ENCODE results near the gene RPLP2.
A peak's percentile ranks its signal among the peaks of the same experiment; 100 is the strongest.

Gene RPLP2

DNA sequence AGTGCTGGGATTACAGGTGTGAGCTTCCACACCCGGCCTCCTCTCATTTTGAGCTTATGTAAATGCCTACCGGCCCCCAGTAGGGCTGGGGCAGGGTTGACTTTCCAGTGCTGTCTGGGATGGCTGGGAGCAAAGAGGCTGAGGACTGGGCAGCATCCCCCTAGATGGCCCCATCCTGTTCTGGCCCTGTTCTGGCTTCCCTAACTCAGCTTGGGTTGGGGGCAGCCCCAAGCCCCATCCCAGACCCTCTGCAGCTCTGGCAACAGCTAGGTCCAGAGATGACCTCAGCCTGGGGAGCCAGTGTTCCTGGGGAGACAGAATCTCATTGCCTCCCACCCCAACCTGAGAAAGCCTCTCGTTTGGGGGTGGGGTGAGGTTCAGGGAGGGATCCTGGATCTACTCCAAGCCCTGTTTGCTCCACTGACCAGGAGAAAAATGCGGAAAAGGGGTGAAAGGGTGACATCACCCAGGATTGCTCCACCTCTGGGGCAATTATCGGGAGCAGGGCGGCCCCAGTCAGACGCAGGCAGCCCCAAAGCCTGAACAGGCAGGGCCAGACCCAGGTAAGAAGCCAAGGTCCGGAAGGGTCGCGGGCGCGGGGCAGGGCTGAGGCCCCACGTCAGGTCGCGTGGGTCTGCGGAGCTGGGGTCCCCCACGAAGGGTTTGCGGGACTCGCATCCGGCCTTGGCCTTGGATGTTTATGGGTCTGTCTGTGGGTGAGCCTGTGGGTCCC, 8.8 kb downstream of the RPLP2 start, which contains the start of gene PNPLA2:
Gene PNPLA2, plus strand, starts transcription at position 519 of the 733 bp plus-strand sequence. CDS start 805 bp downstream, outside the sequence.
- Histone ChIP-seq H3K9me3 (ENCODE audit: control insufficient read depth, insufficient read depth, low read depth, low read length) (no peaks in the 10 kb centered on the region), H3K4me1 (ENCODE audit: control insufficient read depth, insufficient read depth, low read length) (0 out of 2 replicates have a peak, but pooled peaks cover 3% of the 10 kb centered on the region), H3K36me3 (ENCODE audit: control insufficient read depth in 2 of 2, insufficient read depth in 1 of 2, low read length in 2 of 2) (peaks cover 4 to 36% of the 10 kb centered on the region in 2 experiments; a peak in 2 of 3 replicates), H3K4me3 (ENCODE audit: low read depth, low read length) (peak within 1 kb of the TSS; percentile 94), H3K27ac (ENCODE audit: extremely low read depth, low read depth, low read length) (peak within 1 kb of the TSS; percentile 81)
- POLR2A ChIA-PET, result interaction anchor here (0.7 to 11.4 kb wide), 18 partner anchors 8 to 411 kb away, joined by 3 to 202 read pairs (median 6); partner anchors contain the start of genes CD151, CEND1, CRACR2B and GATD1
- TF ChIP-seq ZNF747 (tag by site-specific recombination; IDR thresholded peaks at IDR 0.05) (no peak), PRDM1 (tag by site-specific recombination; IDR thresholded peaks at IDR 0.05) (peak; percentile 38; the same call in 1 of the 2 replicates), ZSCAN18 (tag by site-specific recombination; IDR thresholded peaks at IDR 0.05) (no peak), ZNF600 (tag by site-specific recombination; IDR thresholded peaks at IDR 0.05) (peak; percentile 74; the same call in 1 of the 2 replicates), ZNF398 (tag by site-specific recombination; IDR thresholded peaks at IDR 0.05) (peak; percentile 53)
- TF ChIP-seq, protein P1, sequence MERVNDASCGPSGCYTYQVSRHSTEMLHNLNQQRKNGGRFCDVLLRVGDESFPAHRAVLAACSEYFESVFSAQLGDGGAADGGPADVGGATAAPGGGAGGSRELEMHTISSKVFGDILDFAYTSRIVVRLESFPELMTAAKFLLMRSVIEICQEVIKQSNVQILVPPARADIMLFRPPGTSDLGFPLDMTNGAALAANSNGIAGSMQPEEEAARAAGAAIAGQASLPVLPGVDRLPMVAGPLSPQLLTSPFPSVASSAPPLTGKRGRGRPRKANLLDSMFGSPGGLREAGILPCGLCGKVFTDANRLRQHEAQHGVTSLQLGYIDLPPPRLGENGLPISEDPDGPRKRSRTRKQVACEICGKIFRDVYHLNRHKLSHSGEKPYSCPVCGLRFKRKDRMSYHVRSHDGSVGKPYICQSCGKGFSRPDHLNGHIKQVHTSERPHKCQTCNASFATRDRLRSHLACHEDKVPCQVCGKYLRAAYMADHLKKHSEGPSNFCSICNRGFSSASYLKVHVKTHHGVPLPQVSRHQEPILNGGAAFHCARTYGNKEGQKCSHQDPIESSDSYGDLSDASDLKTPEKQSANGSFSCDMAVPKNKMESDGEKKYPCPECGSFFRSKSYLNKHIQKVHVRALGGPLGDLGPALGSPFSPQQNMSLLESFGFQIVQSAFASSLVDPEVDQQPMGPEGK (tag by site-specific recombination; IDR thresholded peaks at IDR 0.05), result peak; percentile 9; the same call in 1 of the 2 replicates
- CTCF ChIA-PET, result interaction anchor here (1.0 kb wide), 1 partner anchor 9 kb away, joined by 4 read pairs; the partner anchor contains the start of gene CRACR2B

- no peaks in the 10 kb centered on the region for H3K9me3 ChIP-seq (ENCODE audit: control insufficient read depth, insufficient read depth, low read depth, low read length)
- TF ChIP-seq ZBTB7A (tag by site-specific recombination; IDR thresholded peaks at IDR 0.05; ENCODE audit: low read depth), result no peak
- no peak for TF ChIP-seq WT1 (tag by site-specific recombination; IDR thresholded peaks at IDR 0.05)
- TF ChIP-seq GLIS2 (tag by site-specific recombination; IDR thresholded peaks at IDR 0.05), result peak; percentile 92
- no peak for TF ChIP-seq SALL2 (tag by site-specific recombination; IDR thresholded peaks at IDR 0.05; ENCODE audit: borderline replicate concordance)
- no peak for TF ChIP-seq BCL11A (tag by site-specific recombination; IDR thresholded peaks at IDR 0.05; ENCODE audit: low read depth)
- TF ChIP-seq ZNF426 (tag by site-specific recombination; IDR thresholded peaks at IDR 0.05), result no peak
- TF ChIP-seq ZNF530 (tag by site-specific recombination; IDR thresholded peaks at IDR 0.05; ENCODE audit: low read depth), result no peak
- TF ChIP-seq ZNF624 (tag by site-specific recombination; IDR thresholded peaks at IDR 0.05), result no peak
- TF ChIP-seq, protein P2, sequence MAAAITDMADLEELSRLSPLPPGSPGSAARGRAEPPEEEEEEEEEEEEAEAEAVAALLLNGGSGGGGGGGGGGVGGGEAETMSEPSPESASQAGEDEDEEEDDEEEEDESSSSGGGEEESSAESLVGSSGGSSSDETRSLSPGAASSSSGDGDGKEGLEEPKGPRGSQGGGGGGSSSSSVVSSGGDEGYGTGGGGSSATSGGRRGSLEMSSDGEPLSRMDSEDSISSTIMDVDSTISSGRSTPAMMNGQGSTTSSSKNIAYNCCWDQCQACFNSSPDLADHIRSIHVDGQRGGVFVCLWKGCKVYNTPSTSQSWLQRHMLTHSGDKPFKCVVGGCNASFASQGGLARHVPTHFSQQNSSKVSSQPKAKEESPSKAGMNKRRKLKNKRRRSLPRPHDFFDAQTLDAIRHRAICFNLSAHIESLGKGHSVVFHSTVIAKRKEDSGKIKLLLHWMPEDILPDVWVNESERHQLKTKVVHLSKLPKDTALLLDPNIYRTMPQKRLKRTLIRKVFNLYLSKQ (tag by site-specific recombination; IDR thresholded peaks at IDR 0.05; ENCODE audit: borderline replicate concordance), result no peak
- no peak for TF ChIP-seq ZFP69B (tag by site-specific recombination; IDR thresholded peaks at IDR 0.05)
- TF ChIP-seq PRDM2 (tag by site-specific recombination; IDR thresholded peaks at IDR 0.05; ENCODE audit: borderline replicate concordance), result no peak
Observed at GRCh38 chr11:819129-819931, 9.6 kb downstream of the RPLP2 start.

More at GRCh38 chr11:819129-819931, 9.6 kb downstream of the RPLP2 start:
- Histone ChIP-seq H3K27ac (ENCODE audit: extremely low read depth, low read depth, low read length) (peak overlapping the region; percentile 81), H3K4me1 (ENCODE audit: control insufficient read depth, insufficient read depth, low read length) (0 out of 2 replicates have a peak, but pooled peaks cover 3% of the 10 kb centered on the region), H3K36me3 (ENCODE audit: control insufficient read depth in 2 of 2, insufficient read depth in 1 of 2, low read length in 2 of 2) (peaks cover 4 to 37% of the 10 kb centered on the region in 2 experiments; a peak in 2 of 3 replicates), H3K4me3 (ENCODE audit: low read depth, low read length) (peak overlapping the region; percentile 94)
- ChIA-PET POLR2A (interaction anchor here (0.7 to 11.4 kb wide), 18 partner anchors 9 to 612 kb away, joined by 3 to 202 read pairs (median 6); partner anchors contain the start of genes BET1L, CD151, CEND1 and CRACR2B), CTCF (interaction anchor here (0.9 to 2.1 kb wide), 2 partner anchors 15 to 21 kb away, joined by 3 to 5 read pairs; partner anchors contain the start of gene PIDD1)

Measured in HEK293 (cell line).